ENCODE results near the gene LRMDA. TPM values are rescaled to one million over a fixed set of nuclear protein-coding genes. Genes with fewer than 3 reads are reported as not detected.

The LRMDA gene
- total RNA-seq, 4 donors from 2014 or later, result 0.76 to 6.4 (median 1.3) TPM

DNA sequence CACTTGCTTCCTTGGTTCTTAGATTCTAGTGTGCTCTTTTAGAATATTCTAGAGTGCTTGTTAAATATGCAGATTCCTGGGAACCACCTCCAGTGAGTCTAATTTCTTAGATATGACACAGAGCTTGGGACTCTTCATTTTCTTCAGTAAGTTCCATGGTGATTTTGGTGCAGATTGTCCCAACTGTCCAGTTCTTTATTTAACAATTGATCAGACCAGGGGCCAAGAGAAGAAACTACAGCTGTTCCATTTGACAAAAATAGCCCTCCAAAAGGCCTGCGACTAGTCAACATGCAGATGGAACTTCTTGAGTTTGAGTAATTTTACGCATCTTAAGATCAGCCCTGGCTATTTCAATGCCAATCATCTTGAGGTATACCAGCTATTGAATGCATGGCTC lies 760.7 kb downstream of the LRMDA start:
- WGBS, 2 donors, result 96 to 98% methylated on average over 2 of the region's 2 CpGs
- intact Hi-C loops (cut with DNase I; ENCODE audit: low total_unique reads), result no loop called here

GRCh38 chr10:76192694-76193320 lies 761.4 kb downstream of the LRMDA start:
- H3K4me3 ChIP-seq (ENCODE audit: low read depth, poor library complexity, severe bottlenecking), result no peak overlapping the region
- intact Hi-C loops (cut with DNase I; ENCODE audit: low total_unique reads), result no loop called here

More for the DNA sequence above, 760.7 kb downstream of the LRMDA start:
- no peak for DNase-seq (ENCODE audit: low spot score in 2 of 2)
- no peak for TF ChIP-seq POLR2A (IDR thresholded peaks at IDR 0.05)
- TF ChIP-seq, protein P1, sequence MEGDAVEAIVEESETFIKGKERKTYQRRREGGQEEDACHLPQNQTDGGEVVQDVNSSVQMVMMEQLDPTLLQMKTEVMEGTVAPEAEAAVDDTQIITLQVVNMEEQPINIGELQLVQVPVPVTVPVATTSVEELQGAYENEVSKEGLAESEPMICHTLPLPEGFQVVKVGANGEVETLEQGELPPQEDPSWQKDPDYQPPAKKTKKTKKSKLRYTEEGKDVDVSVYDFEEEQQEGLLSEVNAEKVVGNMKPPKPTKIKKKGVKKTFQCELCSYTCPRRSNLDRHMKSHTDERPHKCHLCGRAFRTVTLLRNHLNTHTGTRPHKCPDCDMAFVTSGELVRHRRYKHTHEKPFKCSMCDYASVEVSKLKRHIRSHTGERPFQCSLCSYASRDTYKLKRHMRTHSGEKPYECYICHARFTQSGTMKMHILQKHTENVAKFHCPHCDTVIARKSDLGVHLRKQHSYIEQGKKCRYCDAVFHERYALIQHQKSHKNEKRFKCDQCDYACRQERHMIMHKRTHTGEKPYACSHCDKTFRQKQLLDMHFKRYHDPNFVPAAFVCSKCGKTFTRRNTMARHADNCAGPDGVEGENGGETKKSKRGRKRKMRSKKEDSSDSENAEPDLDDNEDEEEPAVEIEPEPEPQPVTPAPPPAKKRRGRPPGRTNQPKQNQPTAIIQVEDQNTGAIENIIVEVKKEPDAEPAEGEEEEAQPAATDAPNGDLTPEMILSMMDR (IDR thresholded peaks at IDR 0.05), result no peak
- H3K4me3 ChIP-seq (ENCODE audit: low read depth, poor library complexity, severe bottlenecking), result no peak overlapping the region

GRCh38 chr10:76195654-76196390 lies 764.4 kb downstream of the LRMDA start:
- TF ChIP-seq, protein P1 (IDR thresholded peaks at IDR 0.05), result no peak
- no peak for TF ChIP-seq POLR2A (IDR thresholded peaks at IDR 0.05)
- no peak for DNase-seq (ENCODE audit: low spot score in 2 of 2)
- WGBS, 2 donors, result 35 to 60% methylated on average over 3 of the region's 3 CpGs
- no peak overlapping the region for H3K4me3 ChIP-seq (ENCODE audit: low read depth, poor library complexity, severe bottlenecking)
- intact Hi-C loops (cut with DNase I; ENCODE audit: low total_unique reads), result no loop called here

More at GRCh38 chr10:76192694-76193320, 761.4 kb downstream of the LRMDA start:
- DNase-seq (ENCODE audit: low spot score in 2 of 2), result no peak
- TF ChIP-seq POLR2A (IDR thresholded peaks at IDR 0.05), result no peak
- TF ChIP-seq, protein P1 (IDR thresholded peaks at IDR 0.05), result no peak
- 92 to 93% methylated on average over 7 of the region's 7 CpGs for WGBS, 2 donors

DNA sequence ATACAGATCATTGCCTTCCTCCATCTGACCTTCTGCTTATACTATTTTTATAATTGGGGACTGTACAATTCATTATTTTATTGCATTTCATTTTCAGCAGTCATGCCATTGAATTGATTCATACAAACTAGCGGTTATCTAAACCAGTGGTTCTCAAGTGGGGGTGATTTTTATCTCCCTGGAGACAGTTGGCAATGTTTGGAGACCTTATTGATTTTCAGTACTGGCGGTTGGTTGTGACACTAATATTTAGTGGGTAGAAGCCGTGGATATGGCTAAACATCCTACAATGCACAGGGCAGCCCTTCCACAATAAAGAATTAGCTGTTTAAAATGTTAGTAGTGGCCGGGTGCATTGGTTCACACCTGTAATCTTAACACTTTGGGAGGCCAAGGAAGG lies 765.9 kb downstream of the LRMDA start:
- WGBS, 2 donors, result 89 to 97% methylated on average over 4 of the region's 4 CpGs
- no peak for DNase-seq (ENCODE audit: low spot score in 2 of 2)
- H3K4me3 ChIP-seq (ENCODE audit: low read depth, poor library complexity, severe bottlenecking), result no peak overlapping the region
- intact Hi-C loops (cut with DNase I; ENCODE audit: low total_unique reads), result no loop called here
- TF ChIP-seq, protein P1 (IDR thresholded peaks at IDR 0.05), result no peak
- TF ChIP-seq POLR2A (IDR thresholded peaks at IDR 0.05), result no peak

DNA sequence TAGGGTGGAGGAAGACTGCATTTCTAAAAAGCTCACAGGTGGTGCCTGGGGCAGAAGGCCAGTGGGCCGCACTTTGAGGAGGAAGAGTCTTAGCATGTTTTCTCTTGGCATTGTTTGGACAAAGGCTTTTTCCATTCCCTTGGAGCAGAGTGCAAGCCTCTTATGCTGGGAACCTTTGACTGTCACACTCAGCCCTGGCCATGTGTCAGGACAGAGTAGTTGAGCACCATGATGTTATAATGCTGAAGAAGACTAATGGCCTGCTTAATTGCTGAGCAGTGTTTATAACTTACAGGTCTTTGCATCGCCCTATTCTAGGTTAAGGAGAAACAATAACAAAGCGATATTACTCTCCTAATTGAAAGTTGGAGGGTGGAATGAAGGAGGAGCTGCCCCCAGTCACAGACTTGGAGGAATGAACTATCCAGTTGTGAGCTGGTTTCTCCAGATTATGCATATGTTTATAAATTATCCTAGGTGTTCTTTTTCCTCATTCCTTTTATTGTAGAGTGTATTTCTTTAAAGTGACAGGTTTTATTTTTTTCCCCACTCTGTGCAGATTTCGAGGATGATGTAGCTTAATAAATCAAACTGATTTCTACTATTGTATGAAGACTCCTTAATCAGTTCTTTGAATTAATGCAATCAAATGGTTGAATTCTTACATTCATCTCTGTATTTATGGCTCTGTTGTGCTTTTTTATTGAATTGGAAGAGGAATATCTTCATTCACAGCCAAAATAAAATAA lies 767.0 kb downstream of the LRMDA start:
- intact Hi-C loops (cut with DNase I; ENCODE audit: low total_unique reads), result no loop called here
- DNase-seq (ENCODE audit: low spot score in 2 of 2), result no peak
- 85 to 90% methylated on average over 4 of the region's 4 CpGs for WGBS, 2 donors
- no peak overlapping the region for H3K4me3 ChIP-seq (ENCODE audit: low read depth, poor library complexity, severe bottlenecking)
- TF ChIP-seq, protein P1 (IDR thresholded peaks at IDR 0.05), result no peak
- no peak for TF ChIP-seq POLR2A (IDR thresholded peaks at IDR 0.05)
